Spinal cord (tissue), 10 donors: ENCODE measurements around the gene TCERG1. TPM values are rescaled to one million over a fixed set of nuclear protein-coding genes. Genes with fewer than 3 reads are reported as not detected.

Source experiments
- DNase-seq, 6 donors: peaks; one replicate each; pipeline versions ENCODE4 v3.0.0 to v3.0.0-alpha.2; 2013 to 2015; ENCODE audit warnings: low spot score in 6 of 6, low read depth in 4 of 6
- H3K27ac ChIP-seq: one replicate; pipeline ENCODE4 v1.5.1; 2013; ENCODE audit warnings: low read depth, low read length, control low read depth
- H3K27me3 ChIP-seq: one replicate; pipeline ENCODE4 v1.6.1; 2013; ENCODE audit warnings: low read length; ENCODE audit not compliant: control insufficient read depth, insufficient read depth
- H3K36me3 ChIP-seq: one replicate; pipeline ENCODE4 v1.6.1; 2013; ENCODE audit warnings: low read length; ENCODE audit not compliant: control insufficient read depth, insufficient read depth
- H3K4me1 ChIP-seq: one replicate; pipeline ENCODE4 v1.6.1; 2013; ENCODE audit warnings: low read length; ENCODE audit not compliant: control insufficient read depth, insufficient read depth
- H3K4me3 ChIP-seq: one replicate; pipeline ENCODE4 v1.5.1; 2013; ENCODE audit warnings: low read depth, low read length, control low read depth
- H3K9me3 ChIP-seq: one replicate; pipeline ENCODE4 v1.6.1; 2013; ENCODE audit warnings: low read length; ENCODE audit not compliant: control insufficient read depth, insufficient read depth
- WGBS: methylation state at CpG from one replicate; pipeline ENCODE4 v1.1.5; 2013; ENCODE audit warnings: missing lambda C conversion rate; ENCODE audit not compliant: insufficient coverage; 5-methylcytosine and 5-hydroxymethylcytosine counted together
- long read RNA-seq, 4 donors: transcript quantifications; one replicate each; lab custom pipeline, GENCODE V29; 2026
- polyA plus RNA-seq, 2 donors: library from polyadenylated mRNA; unstranded; fragments of 120-200 nt; gene quantifications; one replicate each; pipeline ENCODE4 v1.2.1, GENCODE V29; 2013; ENCODE audit not compliant: insufficient read length in 2 of 2
- total RNA-seq, 2 donors: library from RNA; depleted of rRNA in 1 of 2; stranded (reverse); fragments of 120-200 nt in 1 of 2; fragments of >200 nt in 1 of 2; gene quantifications; one replicate each; pipeline versions ENCODE4 v1.2.3 to v1.2.4, GENCODE V29; 2013 to 2014
- donor health status: healthy.

The TCERG1 gene
- 10 to 100 TPM; 60.0 to 77.9 TPM for total RNA-seq
- polyA plus RNA-seq = 10 to 100 TPM; 98.8 to 99.8 TPM
- long read RNA-seq, donor 1, partial matches to known transcripts = 38 of 46 reads
- long read RNA-seq, donor 1, other reads (novel, unspliced or antisense) = 0 of 46 reads
- long read RNA-seq, donor 2, partial matches to known transcripts = 0 of 1 reads
- long read RNA-seq, donor 2, other reads (novel, unspliced or antisense) = 0 of 1 reads
- long read RNA-seq, donor 3, partial matches to known transcripts = 10 of 12 reads
- long read RNA-seq, donor 3, other reads (novel, unspliced or antisense) = 0 of 12 reads
- long read RNA-seq, donor 4, partial matches to known transcripts = 16 of 21 reads
- long read RNA-seq, donor 4, other reads (novel, unspliced or antisense) = 0 of 21 reads

- Histone ChIP-seq H3K36me3 (no peaks in the 10 kb centered on the region), H3K4me3 (peak within 1 kb of the TSS; percentile 72), H3K27me3 (no peaks in the 10 kb centered on the region), H3K27ac (peak within 1 kb of the TSS; percentile 47), H3K9me3 (no peaks in the 10 kb centered on the region), H3K4me1 (peaks cover 5% of the 10 kb centered on the region)
- DNase-seq = peak; percentile 99 to 100 (median 100)
- under 1% methylated on average over 63 of the region's 68 CpGs for WGBS
Measured at GRCh38 chr5:146446861-146447733, at the start of gene TCERG1. Gene TCERG1 (plus strand): TSS chr5:146447333. CDS start chr5:146447350, 17 bp downstream.

GRCh38 chr5:146398826-146399225 is 48.3 kb upstream of the TCERG1 start:
- H3K36me3 ChIP-seq = no peaks in the 10 kb centered on the region
- no peak overlapping the region for H3K4me3 ChIP-seq
- no peak overlapping the region for H3K27ac ChIP-seq
- H3K4me1 ChIP-seq = no peaks in the 10 kb centered on the region
- no peak for DNase-seq
- H3K9me3 ChIP-seq = no peaks in the 10 kb centered on the region
- peaks cover 3% of the 10 kb centered on the region for H3K27me3 ChIP-seq
- 56% methylated on average over 2 of the region's 4 CpGs for WGBS

- Histone ChIP-seq H3K4me3 (no peak overlapping the region), H3K4me1 (no peaks in the 10 kb centered on the region), H3K27ac (no peak overlapping the region), H3K27me3 (peaks cover 3% of the 10 kb centered on the region), H3K36me3 (no peaks in the 10 kb centered on the region), H3K9me3 (no peaks in the 10 kb centered on the region)
- no peak for DNase-seq
- WGBS = 86% methylated on average over 1 of the region's 1 CpG
Measured at GRCh38 chr5:146399481-146399880, 47.7 kb upstream of the TCERG1 start.

DNA sequence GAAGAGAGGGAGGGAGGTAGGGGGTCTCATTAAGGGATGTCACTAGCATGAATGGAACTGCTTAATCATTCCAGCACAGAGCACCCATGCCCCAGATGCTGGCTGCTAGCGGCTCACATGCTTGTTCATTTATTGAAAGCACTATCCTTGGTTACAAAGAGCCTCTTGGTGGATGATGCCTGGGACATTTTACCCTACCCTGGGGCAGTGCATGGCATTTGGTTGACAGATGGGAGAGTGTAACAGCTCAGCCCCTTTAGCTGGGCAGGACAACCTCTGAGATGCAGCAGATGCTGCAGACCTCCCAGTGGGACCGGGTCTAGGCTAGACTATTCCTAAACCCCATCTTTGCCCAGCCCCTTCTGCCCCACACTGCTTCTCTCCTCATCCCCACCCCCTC is 46.9 kb upstream of the TCERG1 start:
- Histone ChIP-seq H3K27me3 (peaks cover 3% of the 10 kb centered on the region), H3K4me1 (no peaks in the 10 kb centered on the region), H3K9me3 (no peaks in the 10 kb centered on the region), H3K4me3 (no peak overlapping the region), H3K27ac (no peak overlapping the region), H3K36me3 (no peaks in the 10 kb centered on the region)
- DNase-seq = peak in 1 of 6 donors; percentile 16
- WGBS = 63% methylated on average over 1 of the region's 2 CpGs

- no peak for DNase-seq
- Histone ChIP-seq H3K36me3 (no peaks in the 10 kb centered on the region), H3K4me1 (no peaks in the 10 kb centered on the region), H3K9me3 (no peaks in the 10 kb centered on the region), H3K4me3 (no peak overlapping the region), H3K27me3 (peaks cover 3% of the 10 kb centered on the region), H3K27ac (no peak overlapping the region)
- 66% methylated on average over 5 of the region's 9 CpGs for WGBS
Measured at GRCh38 chr5:146401021-146401420, 46.1 kb upstream of the TCERG1 start.

- no peak overlapping the region for H3K4me3 ChIP-seq
- WGBS = 49% methylated on average over 4 of the region's 4 CpGs
- DNase-seq = no peak
Measured at GRCh38 chr5:146402949-146403348, 44.2 kb upstream of the TCERG1 start.

DNA sequence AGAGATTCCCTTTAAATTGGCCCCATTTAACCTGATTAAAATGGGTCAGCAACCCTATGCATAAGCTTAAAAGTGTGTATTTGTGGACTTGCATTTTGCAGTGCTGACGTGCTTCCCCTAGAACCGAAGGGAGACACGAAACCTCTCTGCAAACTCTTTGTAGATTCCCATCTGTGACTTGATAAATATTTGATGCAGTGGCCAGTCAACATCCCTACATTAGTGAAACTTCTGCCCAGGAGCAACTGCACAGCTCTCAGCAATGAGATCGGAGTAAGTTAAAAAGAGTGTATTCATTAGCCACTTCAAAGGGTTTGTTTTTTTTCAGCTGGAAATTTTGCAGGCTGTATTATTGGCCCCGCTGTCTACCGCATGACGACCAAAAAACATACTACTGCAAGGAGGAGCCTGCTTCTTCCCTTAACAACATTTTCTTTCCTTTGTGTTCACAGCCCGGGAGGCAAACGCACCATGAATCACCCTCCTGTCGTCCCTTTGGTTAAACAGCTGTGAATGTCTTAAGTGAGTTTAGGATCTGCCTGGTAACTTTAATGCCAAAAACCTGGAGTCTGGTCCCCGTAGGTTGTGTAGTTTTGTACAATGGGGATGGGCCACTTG is 38.0 kb upstream of the TCERG1 start:
- Histone ChIP-seq H3K36me3 (no peaks in the 10 kb centered on the region), H3K9me3 (no peaks in the 10 kb centered on the region), H3K27me3 (no peaks in the 10 kb centered on the region), H3K27ac (no peak overlapping the region), H3K4me1 (no peaks in the 10 kb centered on the region), H3K4me3 (no peak overlapping the region)
- 0% methylated on average over 3 of the region's 11 CpGs for WGBS
- DNase-seq = peak; percentile 2 to 72 (median 16)

More at GRCh38 chr5:146402949-146403348, 44.2 kb upstream of the TCERG1 start:
- no peak overlapping the region for H3K27ac ChIP-seq
- H3K27me3 ChIP-seq = peaks cover 3% of the 10 kb centered on the region
- no peaks in the 10 kb centered on the region for H3K9me3 ChIP-seq
- no peaks in the 10 kb centered on the region for H3K36me3 ChIP-seq
- H3K4me1 ChIP-seq = no peaks in the 10 kb centered on the region

- H3K27ac ChIP-seq = no peak overlapping the region
- H3K4me3 ChIP-seq = no peak overlapping the region
- no peaks in the 10 kb centered on the region for H3K4me1 ChIP-seq
- no peak for DNase-seq
- no peaks in the 10 kb centered on the region for H3K9me3 ChIP-seq
- no CpG with 5 or more reads among the region's 2 CpGs for WGBS
- H3K27me3 ChIP-seq = no peaks in the 10 kb centered on the region
- H3K36me3 ChIP-seq = no peaks in the 10 kb centered on the region
Measured at GRCh38 chr5:146410272-146410671, 36.9 kb upstream of the TCERG1 start.

DNA sequence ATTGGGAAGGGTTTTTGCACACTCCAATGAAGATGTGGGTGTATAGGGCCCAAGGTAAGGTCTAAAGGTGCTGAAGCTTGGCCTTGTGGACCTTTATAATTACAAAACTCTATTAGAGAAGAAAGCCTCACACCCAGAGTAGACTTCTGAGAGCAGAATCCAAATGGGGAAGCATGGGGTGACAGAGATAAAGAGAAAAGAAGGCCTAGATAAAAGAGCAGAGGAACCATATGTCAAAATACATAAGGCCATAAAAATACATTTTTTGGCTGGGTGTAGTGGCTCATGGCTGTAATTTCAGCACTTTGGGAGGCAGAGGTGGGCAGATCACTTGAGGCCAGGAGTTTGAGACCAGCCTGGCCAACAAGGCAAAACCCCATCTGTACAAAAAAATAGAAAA is 27.4 kb upstream of the TCERG1 start:
- no peaks in the 10 kb centered on the region for H3K4me1 ChIP-seq
- H3K9me3 ChIP-seq = no peaks in the 10 kb centered on the region
- H3K36me3 ChIP-seq = no peaks in the 10 kb centered on the region
- no peak overlapping the region for H3K4me3 ChIP-seq
- H3K27me3 ChIP-seq = peaks cover 2% of the 10 kb centered on the region
- no peak overlapping the region for H3K27ac ChIP-seq
- DNase-seq = no peak
